NCI-H510A (cell line): ENCODE measurements around the gene PRMT7.

Experiments used
- DNase-seq: peaks from one replicate; lab custom pipeline; 2025; lab: John Stamatoyannopoulos, UW

PRMT7 gene

GRCh38 chr16:68310774-68311511, at the start of gene PRMT7, which contains the start of gene SLC7A6OS:
TSS of gene PRMT7 (plus strand) at chr16:68311019. CDS start at chr16:68315980, 4,961 bp downstream.
TSS of gene SLC7A6OS (minus strand) at chr16:68310946. CDS start at chr16:68310926, 20 bp downstream.
- peak; percentile 78 for DNase-seq

- no peak for DNase-seq
These were observed 47.2 kb upstream of the PRMT7 start for GRCh38 chr16:68263559-68264127.

GRCh38 chr16:68264128-68265077, 46.4 kb upstream of the PRMT7 start, which contains the start of gene SLC7A6:
TSS of gene SLC7A6 (plus strand) at chr16:68264526. CDS start at chr16:68274727, 10,201 bp downstream.
- no peak for DNase-seq

GRCh38 chr16:68265078-68265920, 45.5 kb upstream of the PRMT7 start:
- no peak for DNase-seq

DNA sequence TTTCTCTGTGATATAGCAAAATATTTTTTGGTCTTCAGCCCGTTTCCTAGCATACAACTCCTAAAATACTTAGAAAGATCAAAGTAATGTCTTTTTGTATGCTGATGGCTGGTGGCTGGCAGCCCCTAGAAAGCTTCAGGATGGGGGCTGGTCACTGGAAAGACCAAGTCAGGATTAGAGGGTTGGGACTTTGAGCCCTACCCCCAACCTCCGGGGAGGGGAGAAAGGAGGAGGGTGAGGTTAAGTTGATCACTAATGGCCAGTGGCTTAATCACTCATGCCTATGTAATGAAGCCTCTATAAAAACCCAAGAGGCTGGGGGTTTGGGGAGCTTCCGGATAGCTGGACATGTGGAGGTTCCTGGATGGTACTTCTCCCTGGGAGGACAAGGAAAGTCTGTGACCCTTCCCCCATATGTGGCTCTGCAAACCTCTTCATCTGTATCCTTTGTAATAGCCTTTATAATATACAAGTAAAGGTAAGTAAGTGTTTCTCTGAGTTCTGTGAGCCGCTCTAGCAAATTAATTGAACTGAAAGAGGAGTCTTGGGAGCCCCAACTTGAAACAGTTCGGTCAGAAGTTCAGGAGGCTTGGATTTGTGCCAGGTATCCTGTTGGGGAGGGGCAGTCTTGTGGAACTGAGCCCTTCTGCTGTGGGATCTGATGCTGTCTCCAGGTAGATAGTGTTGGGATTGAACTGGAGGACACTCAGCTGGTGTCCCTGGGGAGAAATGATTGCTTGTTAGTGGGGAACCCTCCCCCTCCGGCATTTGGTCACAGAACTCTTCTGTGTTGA, 43.0 kb upstream of the PRMT7 start:
- no peak for DNase-seq

- no peak for DNase-seq
These were observed 41.0 kb upstream of the PRMT7 start for GRCh38 chr16:68269793-68270192.

- DNase-seq: no peak
These were observed 40.5 kb upstream of the PRMT7 start for GRCh38 chr16:68270353-68270752.

GRCh38 chr16:68272507-68273209, 38.2 kb upstream of the PRMT7 start:
- DNase-seq: peak; percentile 60

DNA sequence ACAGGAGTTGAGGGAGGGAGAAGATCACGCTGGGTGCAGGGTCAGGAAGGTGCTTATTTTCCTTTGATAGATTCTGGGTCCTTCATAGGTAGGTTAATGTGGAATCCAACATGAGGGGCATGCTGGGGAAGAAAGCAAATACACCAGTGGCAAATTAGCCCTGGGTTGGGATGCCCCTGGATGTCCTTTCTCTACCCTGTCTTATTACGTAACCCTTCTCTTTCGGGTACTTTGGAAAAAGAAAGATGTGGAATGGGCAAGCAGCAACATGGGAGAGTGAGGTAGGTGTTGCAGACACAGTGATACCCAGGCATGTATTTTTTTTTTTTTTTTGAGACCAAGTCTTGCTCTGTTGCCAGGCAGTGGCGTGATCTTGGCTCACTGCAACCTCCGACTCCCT, 37.4 kb upstream of the PRMT7 start:
- DNase-seq: no peak

DNA sequence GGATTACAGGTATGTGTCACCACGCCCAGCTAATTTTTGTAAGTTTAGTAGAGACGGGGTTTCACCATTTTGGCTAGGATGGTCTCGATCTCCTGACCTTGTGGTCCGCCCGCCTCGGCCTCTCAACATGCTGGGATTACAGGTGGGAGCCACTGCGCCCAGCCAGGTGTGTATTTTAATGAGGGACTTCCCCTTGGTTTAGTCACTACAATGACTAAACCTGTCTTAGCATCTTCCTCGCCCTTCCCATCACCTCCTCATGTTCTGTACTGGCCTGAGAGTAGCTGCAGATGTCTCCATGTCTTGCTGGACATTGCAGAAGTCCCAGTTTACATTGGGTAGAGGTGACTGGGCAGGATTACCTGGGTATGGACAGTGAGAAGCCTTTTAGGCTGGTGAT, 36.9 kb upstream of the PRMT7 start:
- no peak for DNase-seq

- no peak for DNase-seq
These were observed 36.4 kb upstream of the PRMT7 start for GRCh38 chr16:68274441-68274840.

DNA sequence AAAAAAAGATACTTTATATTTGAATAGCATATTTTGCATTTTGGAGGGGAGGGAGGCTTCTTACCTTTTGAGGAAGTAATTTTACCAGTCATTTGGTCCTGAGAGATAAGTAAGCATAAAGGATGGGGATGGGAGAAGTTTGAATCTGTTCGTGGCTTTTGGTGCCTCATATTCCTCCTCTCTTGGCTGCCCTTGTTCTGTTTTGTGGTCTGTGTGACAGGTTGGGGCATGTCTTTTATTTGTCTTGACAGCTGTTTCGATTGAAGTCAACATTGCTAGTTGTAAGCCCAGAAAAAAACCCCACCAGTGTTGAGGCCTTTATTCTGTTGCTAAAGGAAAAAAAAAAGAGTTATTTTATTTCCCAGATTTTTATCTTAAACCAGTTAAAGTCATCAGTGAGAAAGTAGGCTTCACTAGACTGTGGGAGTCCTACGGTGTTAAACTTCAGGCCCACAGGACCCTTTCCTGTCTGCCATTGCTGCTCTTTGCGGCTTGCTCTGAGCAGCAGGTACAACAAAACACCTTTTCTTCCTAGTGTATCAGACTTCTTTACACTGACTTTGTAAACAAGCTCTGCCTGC, 35.1 kb upstream of the PRMT7 start:
- no peak for DNase-seq

GRCh38 chr16:68276223-68276622, 34.6 kb upstream of the PRMT7 start:
- DNase-seq: no peak

DNA sequence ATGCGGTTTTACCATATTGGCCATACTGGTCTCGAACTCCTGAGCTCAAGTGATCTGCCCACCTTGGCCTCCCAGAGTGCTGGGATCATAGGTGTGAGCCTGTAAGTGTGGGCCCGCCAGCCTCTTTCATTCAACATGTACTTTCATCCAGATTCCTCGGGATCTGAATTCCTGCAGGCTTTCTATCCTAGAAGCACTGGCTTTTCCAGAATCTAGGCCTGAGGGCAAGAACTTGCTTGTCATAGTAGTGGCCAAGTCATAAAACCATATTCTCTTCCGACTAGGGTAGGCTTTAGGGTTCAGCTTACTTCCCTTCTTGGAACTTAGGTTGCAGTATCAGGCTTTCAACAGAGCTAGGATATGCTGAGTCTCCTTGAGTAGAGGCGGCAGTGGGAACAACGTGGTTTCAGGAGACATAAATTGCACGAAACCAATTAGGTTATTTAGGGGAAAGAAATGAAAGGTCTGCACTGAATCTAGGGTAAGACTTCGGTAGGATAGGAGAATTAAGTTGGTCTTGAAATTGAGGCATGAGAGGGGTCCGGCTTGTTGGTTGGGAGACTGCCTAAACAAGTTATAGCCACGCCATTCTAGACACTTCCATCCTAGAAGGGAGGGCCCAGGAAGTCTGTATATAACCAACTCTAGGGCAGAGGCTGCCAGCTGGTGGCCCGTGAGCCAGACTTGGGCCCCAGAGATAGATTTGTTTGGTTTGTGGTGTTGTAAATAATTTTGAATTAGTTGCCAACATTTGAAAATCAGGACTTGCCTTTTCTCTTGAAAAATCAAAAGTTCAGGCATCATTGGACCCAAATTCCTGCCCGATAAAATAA, 30.9 kb upstream of the PRMT7 start:
- no peak for DNase-seq

- DNase-seq: no peak
These were observed 29.3 kb upstream of the PRMT7 start for GRCh38 chr16:68281368-68282063.

- no peak for DNase-seq
These were observed 28.8 kb upstream of the PRMT7 start for GRCh38 chr16:68282064-68282452.

GRCh38 chr16:68283346-68283745, 27.5 kb upstream of the PRMT7 start:
- no peak for DNase-seq
